Measurements from ENCODE around the gene ZBTB40.

ZBTB40 gene

GRCh38 chr1:22472596-22472995 is 20.9 kb downstream of the ZBTB40 start:
- H3K9me3 ChIP-seq (ENCODE audit: control insufficient read depth, insufficient read depth, low read length), result no peaks in the 10 kb centered on the region
- no peaks in the 10 kb centered on the region for H3K27me3 ChIP-seq (ENCODE audit: control insufficient read depth, insufficient read depth, low read length)
- H3K36me3 ChIP-seq (ENCODE audit: control insufficient read depth, insufficient read depth, low read length), result no peaks in the 10 kb centered on the region
- H3K9ac ChIP-seq (ENCODE audit: low read depth, low read length), result no peak overlapping the region
- H3K4me1 ChIP-seq (ENCODE audit: control insufficient read depth, insufficient read depth, low read length), result no peaks in the 10 kb centered on the region
- H3K4me3 ChIP-seq (ENCODE audit: low read depth, low read length), result no peak overlapping the region
- H3K27ac ChIP-seq (ENCODE audit: low read depth, low read length), result no peak overlapping the region

GRCh38 chr1:22473952-22474351 is 22.3 kb downstream of the ZBTB40 start:
- Histone ChIP-seq H3K27ac (ENCODE audit: low read depth, low read length) (no peak overlapping the region), H3K9ac (ENCODE audit: low read depth, low read length) (no peak overlapping the region), H3K9me3 (ENCODE audit: control insufficient read depth, insufficient read depth, low read length) (no peaks in the 10 kb centered on the region), H3K36me3 (ENCODE audit: control insufficient read depth, insufficient read depth, low read length) (no peaks in the 10 kb centered on the region), H3K4me1 (ENCODE audit: control insufficient read depth, insufficient read depth, low read length) (no peaks in the 10 kb centered on the region), H3K4me3 (ENCODE audit: low read depth, low read length) (no peak overlapping the region), H3K27me3 (ENCODE audit: control insufficient read depth, insufficient read depth, low read length) (no peaks in the 10 kb centered on the region)

- Histone ChIP-seq H3K27me3 (ENCODE audit: control insufficient read depth, insufficient read depth, low read length) (no peaks in the 10 kb centered on the region), H3K36me3 (ENCODE audit: control insufficient read depth, insufficient read depth, low read length) (no peaks in the 10 kb centered on the region), H3K4me1 (ENCODE audit: control insufficient read depth, insufficient read depth, low read length) (no peaks in the 10 kb centered on the region), H3K9me3 (ENCODE audit: control insufficient read depth, insufficient read depth, low read length) (no peaks in the 10 kb centered on the region), H3K27ac (ENCODE audit: low read depth, low read length) (no peak overlapping the region), H3K4me3 (ENCODE audit: low read depth, low read length) (no peak overlapping the region), H3K9ac (ENCODE audit: low read depth, low read length) (no peak overlapping the region)
Observed at GRCh38 chr1:22476566-22476965, 24.9 kb downstream of the ZBTB40 start.

GRCh38 chr1:22483121-22483520 is 31.5 kb downstream of the ZBTB40 start:
- H3K27me3 ChIP-seq (ENCODE audit: control insufficient read depth, insufficient read depth, low read length), result no peaks in the 10 kb centered on the region
- 0 out of 2 replicates have a peak, but pooled peaks cover 2% of the 10 kb centered on the region for H3K4me1 ChIP-seq (ENCODE audit: control insufficient read depth, insufficient read depth, low read length)
- H3K27ac ChIP-seq (ENCODE audit: low read depth, low read length), result no peak overlapping the region
- H3K9me3 ChIP-seq (ENCODE audit: control insufficient read depth, insufficient read depth, low read length), result no peaks in the 10 kb centered on the region
- H3K36me3 ChIP-seq (ENCODE audit: control insufficient read depth, insufficient read depth, low read length), result no peaks in the 10 kb centered on the region
- no peak overlapping the region for H3K4me3 ChIP-seq (ENCODE audit: low read depth, low read length)
- no peak overlapping the region for H3K9ac ChIP-seq (ENCODE audit: low read depth, low read length)

GRCh38 chr1:22484706-22485345 is 33.2 kb downstream of the ZBTB40 start:
- H3K9ac ChIP-seq (ENCODE audit: low read depth, low read length), result no peak overlapping the region
- no peak overlapping the region for H3K27ac ChIP-seq (ENCODE audit: low read depth, low read length)
- no peaks in the 10 kb centered on the region for H3K9me3 ChIP-seq (ENCODE audit: control insufficient read depth, insufficient read depth, low read length)
- peaks cover 13% of the 10 kb centered on the region for H3K4me1 ChIP-seq (ENCODE audit: control insufficient read depth, insufficient read depth, low read length)
- H3K27me3 ChIP-seq (ENCODE audit: control insufficient read depth, insufficient read depth, low read length), result no peaks in the 10 kb centered on the region
- H3K4me3 ChIP-seq (ENCODE audit: low read depth, low read length), result no peak overlapping the region
- H3K36me3 ChIP-seq (ENCODE audit: control insufficient read depth, insufficient read depth, low read length), result no peaks in the 10 kb centered on the region

- Histone ChIP-seq H3K27ac (ENCODE audit: low read depth, low read length) (no peak overlapping the region), H3K9me3 (ENCODE audit: control insufficient read depth, insufficient read depth, low read length) (no peaks in the 10 kb centered on the region), H3K9ac (ENCODE audit: low read depth, low read length) (no peak overlapping the region), H3K4me3 (ENCODE audit: low read depth, low read length) (no peak overlapping the region), H3K4me1 (ENCODE audit: control insufficient read depth, insufficient read depth, low read length) (peaks cover 19% of the 10 kb centered on the region), H3K36me3 (ENCODE audit: control insufficient read depth, insufficient read depth, low read length) (no peaks in the 10 kb centered on the region), H3K27me3 (ENCODE audit: control insufficient read depth, insufficient read depth, low read length) (no peaks in the 10 kb centered on the region)
Observed at GRCh38 chr1:22485431-22485830, 33.8 kb downstream of the ZBTB40 start.

DNA sequence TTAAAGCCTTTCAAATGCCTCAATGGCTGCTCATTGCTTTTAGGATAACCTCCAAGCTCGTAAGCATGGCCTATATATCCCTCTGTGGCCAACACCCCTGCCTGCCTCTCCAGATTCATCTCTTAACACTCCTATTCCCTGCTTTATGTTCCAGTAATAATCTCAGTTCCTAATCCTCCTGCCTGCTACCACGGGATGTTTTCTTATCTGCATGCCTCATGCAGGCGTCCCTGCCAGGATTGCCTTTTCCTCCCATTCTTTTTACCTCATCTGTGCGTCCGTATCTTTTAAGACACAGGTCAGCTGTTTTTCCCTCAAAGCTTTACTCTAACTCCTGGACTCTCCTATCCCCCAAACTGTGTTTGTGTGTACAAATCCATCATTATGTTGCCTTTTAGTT is 36.1 kb downstream of the ZBTB40 start:
- Histone ChIP-seq H3K4me1 (ENCODE audit: control insufficient read depth, insufficient read depth, low read length) (peaks cover 27% of the 10 kb centered on the region), H3K9ac (ENCODE audit: low read depth, low read length) (no peak overlapping the region), H3K27me3 (ENCODE audit: control insufficient read depth, insufficient read depth, low read length) (no peaks in the 10 kb centered on the region), H3K4me3 (ENCODE audit: low read depth, low read length) (no peak overlapping the region), H3K9me3 (ENCODE audit: control insufficient read depth, insufficient read depth, low read length) (no peaks in the 10 kb centered on the region), H3K27ac (ENCODE audit: low read depth, low read length) (no peak overlapping the region), H3K36me3 (ENCODE audit: control insufficient read depth, insufficient read depth, low read length) (0 out of 2 replicates have a peak, but pooled peaks cover 7% of the 10 kb centered on the region)

DNA sequence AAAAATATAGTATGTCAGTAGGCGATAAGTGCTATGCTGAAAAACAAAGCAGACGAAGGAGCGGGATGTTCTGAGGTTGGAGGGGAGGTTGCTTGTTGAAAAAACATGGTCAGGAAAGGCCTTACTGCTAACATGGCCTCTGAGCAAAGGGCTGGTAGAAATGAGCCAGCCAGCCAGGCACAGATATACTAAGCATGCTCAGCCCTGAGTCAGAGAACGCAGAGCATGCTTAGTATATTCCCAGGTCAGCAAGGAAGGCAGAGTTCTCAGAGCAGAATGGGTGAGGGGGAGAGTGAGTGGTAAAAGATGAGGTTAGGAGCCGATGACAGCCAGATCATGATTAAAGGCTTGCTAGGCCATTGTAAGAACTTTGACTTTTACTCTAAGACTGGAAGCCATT is 36.7 kb downstream of the ZBTB40 start:
- Histone ChIP-seq H3K4me1 (ENCODE audit: control insufficient read depth, insufficient read depth, low read length) (peaks cover 27% of the 10 kb centered on the region), H3K36me3 (ENCODE audit: control insufficient read depth, insufficient read depth, low read length) (0 out of 2 replicates have a peak, but pooled peaks cover 8% of the 10 kb centered on the region), H3K9ac (ENCODE audit: low read depth, low read length) (no peak overlapping the region), H3K4me3 (ENCODE audit: low read depth, low read length) (no peak overlapping the region), H3K9me3 (ENCODE audit: control insufficient read depth, insufficient read depth, low read length) (no peaks in the 10 kb centered on the region), H3K27me3 (ENCODE audit: control insufficient read depth, insufficient read depth, low read length) (no peaks in the 10 kb centered on the region), H3K27ac (ENCODE audit: low read depth, low read length) (no peak overlapping the region)

- Histone ChIP-seq H3K36me3 (ENCODE audit: control insufficient read depth, insufficient read depth, low read length) (0 out of 2 replicates have a peak, but pooled peaks cover 9% of the 10 kb centered on the region), H3K27me3 (ENCODE audit: control insufficient read depth, insufficient read depth, low read length) (no peaks in the 10 kb centered on the region), H3K4me3 (ENCODE audit: low read depth, low read length) (no peak overlapping the region), H3K9me3 (ENCODE audit: control insufficient read depth, insufficient read depth, low read length) (no peaks in the 10 kb centered on the region), H3K9ac (ENCODE audit: low read depth, low read length) (no peak overlapping the region), H3K27ac (ENCODE audit: low read depth, low read length) (no peak overlapping the region), H3K4me1 (ENCODE audit: control insufficient read depth, insufficient read depth, low read length) (peaks cover 27% of the 10 kb centered on the region)
Observed at GRCh38 chr1:22489278-22489677, 37.6 kb downstream of the ZBTB40 start.

GRCh38 chr1:22489823-22490222 is 38.2 kb downstream of the ZBTB40 start:
- H3K4me1 ChIP-seq (ENCODE audit: control insufficient read depth, insufficient read depth, low read length), result peaks cover 27% of the 10 kb centered on the region
- no peak overlapping the region for H3K27ac ChIP-seq (ENCODE audit: low read depth, low read length)
- H3K27me3 ChIP-seq (ENCODE audit: control insufficient read depth, insufficient read depth, low read length), result no peaks in the 10 kb centered on the region
- no peaks in the 10 kb centered on the region for H3K9me3 ChIP-seq (ENCODE audit: control insufficient read depth, insufficient read depth, low read length)
- H3K9ac ChIP-seq (ENCODE audit: low read depth, low read length), result no peak overlapping the region
- H3K4me3 ChIP-seq (ENCODE audit: low read depth, low read length), result no peak overlapping the region
- H3K36me3 ChIP-seq (ENCODE audit: control insufficient read depth, insufficient read depth, low read length), result 0 out of 2 replicates have a peak, but pooled peaks cover 9% of the 10 kb centered on the region

GRCh38 chr1:22490309-22490708 is 38.7 kb downstream of the ZBTB40 start:
- Histone ChIP-seq H3K9me3 (ENCODE audit: control insufficient read depth, insufficient read depth, low read length) (no peaks in the 10 kb centered on the region), H3K4me1 (ENCODE audit: control insufficient read depth, insufficient read depth, low read length) (peaks cover 27% of the 10 kb centered on the region), H3K27ac (ENCODE audit: low read depth, low read length) (no peak overlapping the region), H3K9ac (ENCODE audit: low read depth, low read length) (no peak overlapping the region), H3K27me3 (ENCODE audit: control insufficient read depth, insufficient read depth, low read length) (no peaks in the 10 kb centered on the region), H3K4me3 (ENCODE audit: low read depth, low read length) (no peak overlapping the region), H3K36me3 (ENCODE audit: control insufficient read depth, insufficient read depth, low read length) (0 out of 2 replicates have a peak, but pooled peaks cover 9% of the 10 kb centered on the region)
